Uterus (tissue), 2 donors: ENCODE data around the gene PCNX2.

Source experiments
- POLR2A ChIP-seq, 2 donors: fragments of 450-650 bp; IDR thresholded peaks; one replicate each; pipeline ENCODE4 v1.6.1; 2016; ENCODE audit warnings: antibody characterized with exemption in 2 of 2, mild to moderate bottlenecking in 1 of 2, moderate library complexity in 1 of 2
- TF ChIP-seq, protein P1 (sequence below), 4 experiments: fragments of 200-600 bp in 2 of 4; fragments of 450-650 bp in 2 of 4; sonication (generic) in 2 of 4; IDR thresholded peaks; one replicate each; pipeline ENCODE4 v1.5.1; 2016 to 2019; ENCODE audit warnings: antibody characterized with exemption in 4 of 4, mild to moderate bottlenecking in 2 of 4, moderate library complexity in 1 of 4

DNA sequence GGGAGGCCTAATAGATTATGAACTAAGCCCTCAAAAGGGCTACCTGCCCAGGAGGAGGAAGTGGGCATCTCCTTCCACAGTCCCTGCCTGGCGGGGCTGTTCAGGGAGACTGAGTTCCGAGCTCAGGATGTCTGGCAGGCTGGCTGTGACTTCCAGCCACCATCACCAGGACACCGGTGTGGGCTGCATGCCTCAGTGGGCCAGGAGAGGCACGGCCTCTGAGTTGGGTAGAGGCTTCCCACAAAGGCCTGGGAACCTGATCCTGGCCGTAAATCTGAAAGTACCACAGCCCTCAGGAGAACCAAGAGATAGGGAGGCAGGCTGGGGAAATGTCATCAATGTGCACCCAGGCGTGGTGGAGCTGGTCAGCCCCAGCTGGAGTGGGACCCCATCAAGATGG lies 316.0 kb downstream of the PCNX2 start:
- TF ChIP-seq, protein P1, sequence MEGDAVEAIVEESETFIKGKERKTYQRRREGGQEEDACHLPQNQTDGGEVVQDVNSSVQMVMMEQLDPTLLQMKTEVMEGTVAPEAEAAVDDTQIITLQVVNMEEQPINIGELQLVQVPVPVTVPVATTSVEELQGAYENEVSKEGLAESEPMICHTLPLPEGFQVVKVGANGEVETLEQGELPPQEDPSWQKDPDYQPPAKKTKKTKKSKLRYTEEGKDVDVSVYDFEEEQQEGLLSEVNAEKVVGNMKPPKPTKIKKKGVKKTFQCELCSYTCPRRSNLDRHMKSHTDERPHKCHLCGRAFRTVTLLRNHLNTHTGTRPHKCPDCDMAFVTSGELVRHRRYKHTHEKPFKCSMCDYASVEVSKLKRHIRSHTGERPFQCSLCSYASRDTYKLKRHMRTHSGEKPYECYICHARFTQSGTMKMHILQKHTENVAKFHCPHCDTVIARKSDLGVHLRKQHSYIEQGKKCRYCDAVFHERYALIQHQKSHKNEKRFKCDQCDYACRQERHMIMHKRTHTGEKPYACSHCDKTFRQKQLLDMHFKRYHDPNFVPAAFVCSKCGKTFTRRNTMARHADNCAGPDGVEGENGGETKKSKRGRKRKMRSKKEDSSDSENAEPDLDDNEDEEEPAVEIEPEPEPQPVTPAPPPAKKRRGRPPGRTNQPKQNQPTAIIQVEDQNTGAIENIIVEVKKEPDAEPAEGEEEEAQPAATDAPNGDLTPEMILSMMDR (IDR thresholded peaks at IDR 0.05) = no peak
- TF ChIP-seq POLR2A (IDR thresholded peaks at IDR 0.05) = no peak
